Measurements from ENCODE around the gene NRF1. TPM values are rescaled to one million over a fixed set of nuclear protein-coding genes. Genes with fewer than 3 reads are reported as not detected.

NRF1 gene
- total RNA-seq, 1 donor from 2014 or later = 15.1 TPM

- no peak for DNase-seq (ENCODE audit: low read depth)
Measured at GRCh38 chr7:129730159-129730558, 118.6 kb downstream of the NRF1 start.

- no peak for DNase-seq (ENCODE audit: low read depth)
Measured at GRCh38 chr7:129734400-129734799, 122.9 kb downstream of the NRF1 start.

GRCh38 chr7:129739427-129739826 lies 127.9 kb downstream of the NRF1 start:
- peak; percentile 89 for DNase-seq (ENCODE audit: low read depth)

GRCh38 chr7:129740574-129741410 lies 129.3 kb downstream of the NRF1 start:
- peak; percentile 18 for DNase-seq (ENCODE audit: low read depth)

- peak; percentile 77 for DNase-seq (ENCODE audit: low read depth)
Measured at GRCh38 chr7:129741743-129742213, 130.3 kb downstream of the NRF1 start.

GRCh38 chr7:129742256-129742655 lies 130.7 kb downstream of the NRF1 start:
- DNase-seq (ENCODE audit: low read depth) = no peak

GRCh38 chr7:129746857-129747529 lies 135.5 kb downstream of the NRF1 start:
- no peak for DNase-seq (ENCODE audit: low read depth)

GRCh38 chr7:129748356-129749109 lies 137.0 kb downstream of the NRF1 start:
- DNase-seq (ENCODE audit: low read depth) = peak; percentile 7

GRCh38 chr7:129750091-129750490 lies 138.6 kb downstream of the NRF1 start:
- DNase-seq (ENCODE audit: low read depth) = no peak

GRCh38 chr7:129750501-129750900 lies 139.0 kb downstream of the NRF1 start:
- DNase-seq (ENCODE audit: low read depth) = no peak

GRCh38 chr7:129751916-129752315 lies 140.4 kb downstream of the NRF1 start:
- no peak for DNase-seq (ENCODE audit: low read depth)

- DNase-seq (ENCODE audit: low read depth) = no peak
Measured at GRCh38 chr7:129752760-129753159, 141.2 kb downstream of the NRF1 start.

- no peak for DNase-seq (ENCODE audit: low read depth)
Measured at GRCh38 chr7:129754406-129754805, 142.9 kb downstream of the NRF1 start.

- DNase-seq (ENCODE audit: low read depth) = no peak
Measured at GRCh38 chr7:129757991-129758390, 146.5 kb downstream of the NRF1 start.

GRCh38 chr7:129762387-129762969 lies 151.0 kb downstream of the NRF1 start:
- no peak for DNase-seq (ENCODE audit: low read depth)

- no peak for DNase-seq (ENCODE audit: low read depth)
Measured at GRCh38 chr7:129764247-129765084, 152.9 kb downstream of the NRF1 start.

- DNase-seq (ENCODE audit: low read depth) = no peak
Measured at GRCh38 chr7:129765352-129765751, 153.8 kb downstream of the NRF1 start.

- peak; percentile 80 for DNase-seq (ENCODE audit: low read depth)
Measured at GRCh38 chr7:129767120-129768015, 155.8 kb downstream of the NRF1 start.

Data from myocyte (in vitro differentiated cells).